Dermis lymphatic vessel endothelial cell (primary cell): Measurements from ENCODE around the gene IRAG1. TPM values are rescaled to one million over a fixed set of nuclear protein-coding genes. Genes with fewer than 3 reads are reported as not detected.

Experiments
- total RNA-seq: library from RNA; depleted of rRNA; stranded (reverse); fragments of >200 nt; gene quantifications from 2 replicates; pipeline ENCODE4 v1.2.1, GENCODE V29; 2014

The IRAG1 gene, protein sequence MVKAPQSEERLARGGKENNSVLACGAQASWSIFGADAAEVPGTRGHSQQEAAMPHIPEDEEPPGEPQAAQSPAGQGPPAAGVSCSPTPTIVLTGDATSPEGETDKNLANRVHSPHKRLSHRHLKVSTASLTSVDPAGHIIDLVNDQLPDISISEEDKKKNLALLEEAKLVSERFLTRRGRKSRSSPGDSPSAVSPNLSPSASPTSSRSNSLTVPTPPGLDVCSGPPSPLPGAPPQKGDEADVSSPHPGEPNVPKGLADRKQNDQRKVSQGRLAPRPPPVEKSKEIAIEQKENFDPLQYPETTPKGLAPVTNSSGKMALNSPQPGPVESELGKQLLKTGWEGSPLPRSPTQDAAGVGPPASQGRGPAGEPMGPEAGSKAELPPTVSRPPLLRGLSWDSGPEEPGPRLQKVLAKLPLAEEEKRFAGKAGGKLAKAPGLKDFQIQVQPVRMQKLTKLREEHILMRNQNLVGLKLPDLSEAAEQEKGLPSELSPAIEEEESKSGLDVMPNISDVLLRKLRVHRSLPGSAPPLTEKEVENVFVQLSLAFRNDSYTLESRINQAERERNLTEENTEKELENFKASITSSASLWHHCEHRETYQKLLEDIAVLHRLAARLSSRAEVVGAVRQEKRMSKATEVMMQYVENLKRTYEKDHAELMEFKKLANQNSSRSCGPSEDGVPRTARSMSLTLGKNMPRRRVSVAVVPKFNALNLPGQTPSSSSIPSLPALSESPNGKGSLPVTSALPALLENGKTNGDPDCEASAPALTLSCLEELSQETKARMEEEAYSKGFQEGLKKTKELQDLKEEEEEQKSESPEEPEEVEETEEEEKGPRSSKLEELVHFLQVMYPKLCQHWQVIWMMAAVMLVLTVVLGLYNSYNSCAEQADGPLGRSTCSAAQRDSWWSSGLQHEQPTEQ
- 0.69 and 0.87 TPM in 2 replicates for total RNA-seq

DNA sequence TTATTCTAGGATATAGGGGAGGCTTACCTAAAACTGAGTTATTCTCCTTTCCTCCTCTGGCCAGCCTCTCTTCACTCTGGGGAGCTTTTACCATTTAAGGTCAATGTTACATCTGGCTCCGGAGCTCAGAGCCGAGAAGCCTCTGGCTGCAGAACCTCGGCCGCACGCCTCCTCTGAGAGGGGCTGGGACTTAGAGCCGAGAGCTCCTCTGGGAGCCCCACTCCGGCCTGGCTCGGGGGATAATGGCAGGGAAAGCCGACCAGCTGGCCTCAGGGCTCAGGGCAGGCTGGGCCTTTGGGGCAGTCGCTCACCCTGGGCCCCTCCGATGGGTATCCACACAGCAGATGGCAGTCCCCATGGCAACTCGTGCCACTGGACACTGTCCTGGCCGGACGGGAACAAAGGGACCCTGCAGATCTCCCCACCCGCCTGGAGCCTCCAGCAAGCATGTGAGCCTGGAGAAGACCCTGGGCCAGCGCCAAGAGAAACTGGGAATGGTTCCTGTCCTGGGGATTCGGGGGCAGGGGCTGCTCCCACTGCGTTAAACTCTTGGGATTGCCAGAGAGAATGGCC lies at the start of gene IRAG1:
Gene IRAG1, minus strand, starts transcription at position 247 of the 573 bp plus-strand sequence. Its CDS starts 153 bp downstream, at position 94.

Other genes with a start within 250 kb of the IRAG1 start
- gene AMPD3, start 238.5 kb downstream of the IRAG1 start, total RNA-seq, result 1.5 and 9.1 TPM in 2 replicates
- gene RNF141, start 152.6 kb downstream of the IRAG1 start, total RNA-seq, result 70.7 and 82.6 TPM in 2 replicates
- gene LYVE1, start 125.1 kb downstream of the IRAG1 start, total RNA-seq, result 208 and 386 TPM in 2 replicates
- gene CTR9, start 57.5 kb upstream of the IRAG1 start, total RNA-seq, result 36.0 and 46.1 TPM in 2 replicates
- gene EIF4G2, start 115.2 kb upstream of the IRAG1 start, total RNA-seq, result 718 and 747 TPM in 2 replicates
- gene ZBED5, start 164.3 kb upstream of the IRAG1 start, total RNA-seq, result 10.9 and 16.3 TPM in 2 replicates